Cardiac atrium fibroblast (primary cell): ENCODE results near the gene GPRASP1. TPM values are rescaled to one million over a fixed set of nuclear protein-coding genes. Genes with fewer than 3 reads are reported as not detected.

Experiments used
- total RNA-seq: library from RNA; depleted of rRNA; stranded (reverse); fragments of >200 nt; gene quantifications from 2 replicates; pipeline ENCODE4 v1.2.3, GENCODE V29; 2015

GPRASP1 gene, protein sequence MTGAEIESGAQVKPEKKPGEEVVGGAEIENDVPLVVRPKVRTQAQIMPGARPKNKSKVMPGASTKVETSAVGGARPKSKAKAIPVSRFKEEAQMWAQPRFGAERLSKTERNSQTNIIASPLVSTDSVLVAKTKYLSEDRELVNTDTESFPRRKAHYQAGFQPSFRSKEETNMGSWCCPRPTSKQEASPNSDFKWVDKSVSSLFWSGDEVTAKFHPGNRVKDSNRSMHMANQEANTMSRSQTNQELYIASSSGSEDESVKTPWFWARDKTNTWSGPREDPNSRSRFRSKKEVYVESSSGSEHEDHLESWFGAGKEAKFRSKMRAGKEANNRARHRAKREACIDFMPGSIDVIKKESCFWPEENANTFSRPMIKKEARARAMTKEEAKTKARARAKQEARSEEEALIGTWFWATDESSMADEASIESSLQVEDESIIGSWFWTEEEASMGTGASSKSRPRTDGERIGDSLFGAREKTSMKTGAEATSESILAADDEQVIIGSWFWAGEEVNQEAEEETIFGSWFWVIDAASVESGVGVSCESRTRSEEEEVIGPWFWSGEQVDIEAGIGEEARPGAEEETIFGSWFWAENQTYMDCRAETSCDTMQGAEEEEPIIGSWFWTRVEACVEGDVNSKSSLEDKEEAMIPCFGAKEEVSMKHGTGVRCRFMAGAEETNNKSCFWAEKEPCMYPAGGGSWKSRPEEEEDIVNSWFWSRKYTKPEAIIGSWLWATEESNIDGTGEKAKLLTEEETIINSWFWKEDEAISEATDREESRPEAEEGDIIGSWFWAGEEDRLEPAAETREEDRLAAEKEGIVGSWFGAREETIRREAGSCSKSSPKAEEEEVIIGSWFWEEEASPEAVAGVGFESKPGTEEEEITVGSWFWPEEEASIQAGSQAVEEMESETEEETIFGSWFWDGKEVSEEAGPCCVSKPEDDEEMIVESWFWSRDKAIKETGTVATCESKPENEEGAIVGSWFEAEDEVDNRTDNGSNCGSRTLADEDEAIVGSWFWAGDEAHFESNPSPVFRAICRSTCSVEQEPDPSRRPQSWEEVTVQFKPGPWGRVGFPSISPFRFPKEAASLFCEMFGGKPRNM (N-terminal part only)
- 0.32 and 1.1 TPM in 2 replicates for total RNA-seq

DNA sequence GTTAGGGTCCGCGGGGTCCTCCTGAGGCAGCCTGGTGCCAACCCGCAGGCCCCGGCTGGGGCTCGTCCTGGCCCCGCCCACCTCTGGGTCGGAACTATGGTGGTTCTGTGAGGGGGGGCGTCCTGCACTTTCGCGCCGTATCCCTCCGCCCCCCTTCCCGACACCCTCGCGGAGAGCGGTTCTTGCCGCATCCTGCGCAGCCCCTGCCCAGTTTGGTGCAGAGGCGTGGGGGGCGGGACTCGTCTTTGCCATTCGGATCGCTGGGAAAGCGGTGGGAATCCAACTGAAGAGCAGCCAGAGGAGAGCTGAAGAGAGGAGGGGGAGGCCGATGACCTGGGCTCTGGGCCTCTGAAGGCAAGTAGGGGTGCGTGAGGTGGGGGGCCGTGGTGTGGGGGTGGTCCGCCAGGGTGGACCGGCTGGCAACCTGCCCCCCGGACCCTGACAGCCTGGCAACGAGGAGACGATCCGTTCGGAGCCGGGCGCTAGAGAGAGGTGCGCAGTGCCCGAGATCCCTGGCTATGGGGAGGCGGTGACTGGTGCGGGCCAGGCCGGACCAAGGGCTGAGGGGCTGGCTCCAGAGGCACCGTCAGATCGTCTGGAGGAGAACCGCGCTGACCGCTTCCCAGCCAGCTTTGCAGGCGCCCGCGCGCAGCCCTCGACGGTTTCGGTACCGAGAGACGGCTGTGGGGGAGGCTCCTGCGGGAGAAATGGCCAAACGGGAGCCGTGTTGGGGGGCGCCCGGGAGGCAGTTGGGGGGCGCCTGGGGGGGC lies at the start of gene GPRASP1:
GPRASP1 (plus strand) TSS at position 242 of the 770 bp plus-strand sequence. CDS start 2,431 bp downstream, outside the sequence.

Other genes starting within 250 kb of the GPRASP1 start
- not detected in 2 replicates for gene NXF2B, start 211.5 kb upstream of the GPRASP1 start, total RNA-seq
- not detected in 2 replicates for gene TCP11X2, start 179.7 kb upstream of the GPRASP1 start, total RNA-seq
- gene TMSB15A, start 134.7 kb upstream of the GPRASP1 start, total RNA-seq: 0.32 and 0.36 TPM in 2 replicates
- gene ARMCX5, start 52.0 kb upstream of the GPRASP1 start, total RNA-seq: 4.1 and 4.3 TPM in 2 replicates
- gene GPRASP2, start 61.0 kb downstream of the GPRASP1 start, total RNA-seq: 6.1 and 8.6 TPM in 2 replicates
- gene GPRASP3, start 69.3 kb downstream of the GPRASP1 start, total RNA-seq: 0.54 and 1.1 TPM in 2 replicates